ENCODE results near the gene LHPP. TPM values are rescaled to one million over a fixed set of nuclear protein-coding genes. Genes with fewer than 3 reads are reported as not detected.
A peak's percentile ranks its signal among the peaks of the same experiment; 100 is the strongest.
"Not testable (repeated sequence)": the region's sequence is repeated elsewhere in the genome, so short reads cannot be mapped to it uniquely, and the experiment has no call there.

Gene LHPP
- total RNA-seq, 2 donors from 2014 or later, result 4.4 to 6.1 TPM

DNA sequence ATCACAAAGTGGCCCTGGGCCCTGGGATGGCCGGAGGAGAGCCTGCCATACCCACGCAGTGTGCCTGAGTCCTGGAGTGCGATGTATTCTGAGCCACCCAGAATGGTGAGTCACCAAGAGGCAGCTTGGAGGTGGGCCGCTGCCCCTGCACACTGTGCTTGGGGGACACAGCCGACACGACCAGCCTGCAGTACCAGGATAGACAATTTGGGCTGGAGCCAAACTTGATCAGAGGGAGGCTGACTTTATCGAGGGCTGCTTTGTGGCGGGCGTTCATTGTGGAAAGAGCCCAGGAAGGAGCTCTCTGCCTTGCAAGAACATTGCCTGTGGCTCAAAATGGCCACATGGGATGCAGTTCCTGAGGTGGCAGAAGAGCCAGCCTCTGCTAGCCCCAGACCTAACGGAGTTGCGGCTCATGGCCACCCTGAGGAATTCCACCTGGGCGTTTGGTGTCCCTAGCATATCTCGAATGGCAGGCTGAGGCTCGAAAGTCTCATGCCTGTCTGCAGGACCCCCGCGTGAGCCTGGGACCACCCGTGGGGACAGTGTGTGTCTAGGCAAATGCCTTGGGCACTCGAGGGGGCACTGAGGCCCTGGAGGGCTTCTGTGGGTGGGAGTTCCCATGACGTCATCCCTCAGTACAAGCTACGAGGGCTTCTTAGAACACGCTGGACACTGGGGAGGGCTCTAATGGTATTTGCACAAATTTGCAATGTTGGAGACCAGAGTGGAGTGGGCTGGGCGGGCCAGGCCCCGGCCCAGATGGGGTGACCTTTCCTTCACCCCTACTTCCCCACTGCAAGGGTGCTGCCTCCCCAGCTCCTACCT, 79.7 kb downstream of the LHPP start:
- Mint-ChIP-seq H3K4me1 (ENCODE audit: low read depth in 2 of 2) (peaks cover 0 to 3% of the 10 kb centered on the region in 2 donors), H3K9me3 (no peaks in the 10 kb centered on the region), H3K4me3 (no peak overlapping the region), H3K27me3 (no peaks in the 10 kb centered on the region), H3K27ac (no peak overlapping the region), H3K36me3 (no peaks in the 10 kb centered on the region)
- DNase-seq (ENCODE audit: low spot score) (no peak), ATAC-seq (no peak)

DNA sequence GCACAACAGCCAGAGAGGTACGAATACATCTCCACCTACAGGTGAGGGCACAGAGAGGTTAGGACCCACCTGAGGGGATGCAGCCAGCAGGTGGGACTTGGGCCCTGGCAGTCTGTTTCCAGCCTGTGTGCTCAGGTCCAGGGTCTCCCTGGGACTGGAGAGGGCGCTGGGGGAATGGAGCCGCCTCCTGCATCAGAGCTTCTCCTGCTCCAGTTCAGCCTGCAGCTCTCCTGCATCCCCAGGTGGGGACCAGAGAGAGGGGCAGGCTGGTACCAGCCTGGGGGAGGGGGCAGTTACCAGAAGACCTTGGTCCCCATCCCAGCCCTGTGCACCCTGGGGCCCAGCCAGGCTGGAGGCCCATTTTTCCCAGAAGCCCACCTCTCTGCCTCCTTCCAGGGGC, 80.7 kb downstream of the LHPP start:
- ATAC-seq, result no peak
- H3K4me3 Mint-ChIP-seq, result no peak overlapping the region
- H3K36me3 Mint-ChIP-seq, result no peaks in the 10 kb centered on the region
- H3K9me3 Mint-ChIP-seq, result no peaks in the 10 kb centered on the region
- DNase-seq (ENCODE audit: low spot score), result no peak
- no peak overlapping the region for H3K27ac Mint-ChIP-seq
- H3K4me1 Mint-ChIP-seq (ENCODE audit: low read depth in 2 of 2), result peaks cover 0 to 3% of the 10 kb centered on the region in 2 donors
- H3K27me3 Mint-ChIP-seq, result no peaks in the 10 kb centered on the region

DNA sequence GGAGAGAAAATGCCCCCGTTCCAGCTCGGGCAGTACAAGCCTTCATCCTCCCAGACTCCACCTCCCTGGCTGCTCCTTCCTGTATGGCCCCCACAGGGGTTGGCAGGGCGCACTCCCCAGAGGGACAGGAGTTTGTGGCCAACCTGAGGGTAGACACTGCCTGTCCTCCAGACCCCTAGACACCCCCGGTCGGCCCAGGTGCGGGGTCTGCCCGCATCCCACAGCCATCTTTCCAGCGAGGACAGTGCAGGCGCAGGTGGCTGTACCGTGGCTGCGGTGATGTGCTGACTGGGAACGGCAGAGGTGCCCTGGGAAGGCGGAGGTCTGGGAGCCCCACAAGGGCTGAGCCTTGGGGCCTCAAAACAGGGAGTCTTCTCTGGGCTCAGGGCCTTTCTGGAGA, 81.5 kb downstream of the LHPP start:
- DNase-seq (ENCODE audit: low spot score) (no peak), ATAC-seq (no peak)
- Mint-ChIP-seq H3K9me3 (no peaks in the 10 kb centered on the region), H3K27ac (no peak overlapping the region), H3K27me3 (no peaks in the 10 kb centered on the region), H3K4me3 (no peak overlapping the region), H3K36me3 (no peaks in the 10 kb centered on the region), H3K4me1 (ENCODE audit: low read depth in 2 of 2) (peaks cover 0 to 3% of the 10 kb centered on the region in 2 donors)

DNA sequence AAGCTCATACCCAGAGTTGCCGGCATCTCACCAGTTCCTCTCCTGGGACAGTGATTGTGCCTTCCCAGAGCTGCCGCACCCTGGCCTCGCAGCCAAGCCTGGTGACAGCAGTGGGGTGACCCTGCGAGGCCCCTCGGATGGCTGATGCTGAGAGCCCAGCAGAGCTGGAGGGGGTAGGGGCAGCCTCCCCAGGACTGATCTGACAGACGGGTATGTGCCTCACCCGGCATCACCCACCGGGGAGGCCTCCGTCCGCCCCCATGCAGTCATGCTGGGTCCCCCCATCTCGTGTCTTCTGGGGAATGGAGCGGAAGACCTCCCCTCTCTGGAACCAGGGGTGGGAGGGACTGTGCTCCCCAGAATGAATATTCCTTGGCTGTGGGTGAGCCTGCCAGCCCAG, 82.3 kb downstream of the LHPP start:
- H3K4me3 Mint-ChIP-seq, result no peak overlapping the region
- H3K4me1 Mint-ChIP-seq (ENCODE audit: low read depth in 2 of 2), result peaks cover 0 to 3% of the 10 kb centered on the region in 2 donors
- ATAC-seq (no peak), DNase-seq (ENCODE audit: low spot score) (no peak)
- H3K27me3 Mint-ChIP-seq, result no peaks in the 10 kb centered on the region
- no peak overlapping the region for H3K27ac Mint-ChIP-seq
- no peaks in the 10 kb centered on the region for H3K9me3 Mint-ChIP-seq
- H3K36me3 Mint-ChIP-seq, result no peaks in the 10 kb centered on the region

DNA sequence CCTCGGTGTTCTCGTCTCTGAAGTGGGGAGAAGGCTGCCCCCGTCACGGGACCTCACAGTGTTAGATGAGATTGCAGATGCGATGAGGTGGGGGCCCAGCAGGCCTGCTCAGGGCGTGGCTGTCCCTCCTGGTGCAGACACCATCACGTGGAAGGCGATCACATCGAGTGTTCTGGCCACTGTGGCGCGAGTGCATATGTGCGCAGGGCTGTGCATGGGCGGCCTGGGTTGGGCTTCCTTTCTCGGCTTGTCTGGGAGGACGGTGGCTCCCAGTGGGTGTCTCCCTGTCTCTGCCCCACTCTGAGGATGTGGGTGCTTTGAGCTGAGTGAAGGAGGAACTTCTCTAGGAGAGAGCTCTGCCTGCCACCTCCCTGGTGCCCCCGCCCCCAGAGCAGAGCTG, 83.1 kb downstream of the LHPP start:
- no peaks in the 10 kb centered on the region for H3K36me3 Mint-ChIP-seq
- H3K27ac Mint-ChIP-seq, result no peak overlapping the region
- DNase-seq (ENCODE audit: low spot score) (no peak), ATAC-seq (no peak)
- no peaks in the 10 kb centered on the region for H3K27me3 Mint-ChIP-seq
- no peaks in the 10 kb centered on the region for H3K9me3 Mint-ChIP-seq
- H3K4me1 Mint-ChIP-seq (ENCODE audit: low read depth in 2 of 2), result peaks cover 0 to 3% of the 10 kb centered on the region in 2 donors
- no peak overlapping the region for H3K4me3 Mint-ChIP-seq

DNA sequence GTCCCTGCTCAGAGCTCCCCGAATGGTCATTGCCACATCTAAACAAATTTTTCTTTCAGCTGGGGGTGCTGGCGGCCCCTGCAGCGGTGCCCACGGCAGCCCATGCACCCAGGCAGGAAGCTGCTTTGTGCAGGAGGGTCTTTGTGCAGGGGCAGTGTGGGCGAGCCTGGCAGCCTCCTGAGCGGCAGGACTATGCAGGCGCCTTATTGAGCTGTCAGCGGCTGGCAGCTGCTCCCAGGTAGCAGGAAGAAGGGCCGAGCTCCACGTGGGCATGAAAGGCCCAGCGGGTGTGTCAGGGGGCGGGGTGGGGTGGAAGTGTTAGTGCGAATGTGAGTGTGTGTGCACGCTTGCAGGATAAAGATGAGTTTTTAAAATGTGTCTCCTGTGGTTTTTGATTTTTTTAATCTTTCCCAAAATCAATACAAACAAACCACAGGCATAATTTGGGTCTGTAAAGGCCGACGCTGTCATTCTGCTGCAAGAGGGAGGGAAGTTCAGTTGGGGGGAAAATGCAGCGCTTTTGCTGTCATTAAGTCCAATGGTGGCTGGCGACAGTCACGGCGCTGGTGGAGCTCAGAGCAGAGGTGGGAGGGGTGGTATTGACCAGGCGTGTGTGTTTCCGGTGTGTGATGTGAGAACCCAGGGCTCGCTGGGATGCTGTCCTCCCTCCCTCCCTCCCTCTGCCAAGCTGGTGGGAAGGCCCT, 83.9 kb downstream of the LHPP start:
- Mint-ChIP-seq H3K4me3 (no peak overlapping the region), H3K9me3 (no peaks in the 10 kb centered on the region), H3K27ac (no peak overlapping the region), H3K36me3 (no peaks in the 10 kb centered on the region), H3K4me1 (ENCODE audit: low read depth in 2 of 2) (peaks cover 0 to 3% of the 10 kb centered on the region in 2 donors), H3K27me3 (no peaks in the 10 kb centered on the region)
- ATAC-seq (no peak), DNase-seq (ENCODE audit: low spot score) (no peak)

DNA sequence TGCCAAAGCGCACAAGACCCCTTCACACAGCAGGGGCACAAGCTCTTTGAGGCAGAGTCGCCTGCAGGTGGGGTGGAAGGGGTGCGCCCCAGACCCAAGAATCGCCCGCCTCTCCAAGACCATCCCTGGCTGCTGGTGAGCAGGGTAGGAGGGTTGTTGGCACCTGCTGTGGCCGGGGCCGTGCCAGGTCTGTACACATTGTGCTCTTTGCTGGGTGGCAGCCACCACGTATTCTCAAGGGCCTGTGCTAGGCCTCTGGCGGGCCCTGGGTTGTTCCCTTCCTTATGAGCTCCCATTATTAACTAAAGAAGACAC, 84.4 kb downstream of the LHPP start:
- Mint-ChIP-seq H3K9me3 (no peaks in the 10 kb centered on the region), H3K4me3 (no peak overlapping the region), H3K4me1 (ENCODE audit: low read depth in 2 of 2) (peaks cover 0 to 3% of the 10 kb centered on the region in 2 donors), H3K27ac (no peak overlapping the region), H3K27me3 (no peaks in the 10 kb centered on the region), H3K36me3 (no peaks in the 10 kb centered on the region)
- DNase-seq (ENCODE audit: low spot score) (no peak), ATAC-seq (no peak)

DNA sequence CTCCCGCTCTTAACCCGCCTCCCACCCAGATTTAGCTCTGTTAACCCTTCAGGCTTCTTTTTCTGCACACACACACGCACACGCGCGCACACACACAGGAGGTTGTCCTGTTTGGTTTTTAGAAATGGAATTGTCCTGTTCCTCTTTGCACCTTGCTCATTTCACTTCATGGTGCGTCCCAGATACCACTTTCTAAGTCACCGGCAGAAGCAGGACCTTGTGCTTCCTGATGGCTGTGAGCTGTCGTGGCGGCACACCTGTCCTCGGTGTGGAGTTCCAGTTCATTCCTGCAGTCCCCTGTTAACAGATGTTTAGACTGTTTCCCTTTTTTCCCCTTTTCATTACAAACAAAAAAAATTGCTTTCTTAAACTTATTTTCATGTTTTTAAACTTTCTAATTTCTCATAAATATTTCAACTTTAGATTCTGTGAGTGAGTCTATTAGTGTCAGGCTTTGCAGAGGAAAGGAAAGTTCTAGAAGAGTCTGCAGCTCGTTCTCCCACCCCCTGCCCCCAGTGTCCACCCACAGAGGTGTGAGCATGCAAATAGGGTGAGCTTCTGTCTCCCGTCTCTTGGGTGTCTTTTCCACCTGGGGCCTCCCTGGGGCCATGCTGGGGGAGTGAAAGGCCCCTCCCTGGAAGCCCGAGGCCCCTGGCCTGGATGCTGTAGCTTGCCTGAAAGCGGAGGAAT, 85.5 kb downstream of the LHPP start:
- Mint-ChIP-seq H3K4me1 (ENCODE audit: low read depth in 2 of 2) (peaks cover 0 to 3% of the 10 kb centered on the region in 2 donors), H3K27ac (no peak overlapping the region), H3K4me3 (no peak overlapping the region), H3K36me3 (no peaks in the 10 kb centered on the region), H3K27me3 (no peaks in the 10 kb centered on the region), H3K9me3 (no peaks in the 10 kb centered on the region)
- ATAC-seq (no peak), DNase-seq (ENCODE audit: low spot score) (no peak)

DNA sequence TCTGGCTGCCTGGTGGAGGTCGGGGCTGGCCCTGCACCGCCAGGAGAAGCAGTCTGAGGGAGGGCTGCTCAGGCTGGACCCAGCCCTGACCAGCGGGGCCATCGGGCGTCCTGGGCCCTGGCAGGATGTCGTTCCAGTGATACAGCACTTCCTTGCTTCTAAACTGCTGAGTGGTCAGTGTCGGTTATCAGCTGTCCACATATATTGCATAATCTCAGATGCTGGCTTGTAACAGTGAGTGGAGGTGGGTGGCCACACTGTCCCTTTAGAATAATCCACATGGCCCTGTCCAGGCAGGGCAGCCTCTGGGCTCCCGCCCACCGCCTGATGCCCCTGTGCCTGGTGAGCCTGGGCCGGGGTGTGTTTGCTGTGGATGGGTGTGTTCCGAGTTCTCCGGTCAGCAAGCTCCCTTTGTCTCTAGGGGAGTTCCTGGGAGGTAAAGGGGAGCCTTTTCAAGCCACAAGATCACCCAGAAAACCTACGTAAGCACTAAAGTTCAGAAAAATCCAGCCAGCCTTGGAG, 86.1 kb downstream of the LHPP start:
- Mint-ChIP-seq H3K4me1 (ENCODE audit: low read depth in 2 of 2) (peaks cover 0 to 3% of the 10 kb centered on the region in 2 donors), H3K36me3 (no peaks in the 10 kb centered on the region), H3K27me3 (no peaks in the 10 kb centered on the region), H3K27ac (no peak overlapping the region), H3K4me3 (no peak overlapping the region), H3K9me3 (no peaks in the 10 kb centered on the region)
- ATAC-seq, result peak in 1 of 2 donors; percentile 41
- DNase-seq (ENCODE audit: low spot score), result no peak

DNA sequence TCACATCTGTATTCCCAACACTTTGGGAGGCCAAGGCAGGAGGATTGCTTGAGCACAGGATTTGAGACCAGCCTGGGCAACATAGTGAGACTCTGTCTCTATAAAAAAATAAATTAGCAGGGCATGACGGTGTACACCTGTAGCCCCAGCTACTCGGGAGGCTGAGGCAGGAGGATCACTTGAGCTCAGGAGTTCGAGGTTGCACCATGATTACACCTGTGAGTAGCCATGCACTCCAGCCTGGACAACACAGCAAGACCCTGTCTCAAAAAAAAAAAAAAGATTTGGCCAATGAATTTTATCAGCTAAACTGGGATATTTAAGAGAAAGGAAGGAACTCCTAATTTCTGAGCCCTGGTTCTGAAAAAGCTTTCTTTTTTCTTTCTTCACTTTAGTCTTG, 87.5 kb downstream of the LHPP start:
- ATAC-seq; H3K27ac Mint-ChIP-seq; DNase-seq (ENCODE audit: low spot score); H3K27me3 Mint-ChIP-seq; H3K36me3 Mint-ChIP-seq; H3K4me1 Mint-ChIP-seq (ENCODE audit: low read depth in 2 of 2); H3K9me3 Mint-ChIP-seq; H3K4me3 Mint-ChIP-seq: not testable (repeated sequence)

DNA sequence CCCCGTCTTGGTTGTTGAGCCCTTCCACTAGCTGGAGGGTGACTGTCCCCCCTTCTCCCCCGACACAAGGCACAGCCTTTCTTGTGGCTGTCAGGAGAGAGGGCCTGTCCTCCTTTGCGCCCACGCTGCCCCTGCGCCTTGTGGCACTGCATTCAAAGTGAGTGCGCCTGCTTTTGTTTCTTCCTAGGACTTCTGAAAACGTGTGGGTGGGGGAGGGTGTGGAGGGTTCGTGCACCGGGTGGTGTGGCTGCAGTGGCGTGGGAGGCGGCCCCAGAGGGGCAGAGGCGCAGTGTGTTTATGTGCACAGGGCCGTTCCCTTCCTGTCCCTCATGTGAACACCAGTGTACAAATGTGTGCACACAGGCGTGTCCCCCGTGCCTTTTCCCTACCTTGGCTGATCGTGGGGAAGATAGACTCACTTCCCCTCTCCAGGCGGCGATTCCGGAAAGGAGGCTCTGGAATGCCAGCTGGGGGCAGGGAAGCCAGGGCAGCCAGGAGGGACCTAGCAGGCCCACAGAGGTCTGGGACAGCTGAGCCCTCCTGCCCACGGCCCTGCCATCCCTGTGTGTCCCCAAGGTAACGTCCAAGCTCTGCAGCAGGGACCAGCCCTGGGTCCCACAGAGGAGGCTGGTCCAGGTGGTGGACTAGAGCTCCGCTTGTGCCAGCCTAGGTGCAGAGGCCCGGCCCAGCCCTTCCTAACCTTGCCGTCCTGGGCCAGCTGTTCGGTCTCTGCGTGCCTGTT, 88.8 kb downstream of the LHPP start:
- Mint-ChIP-seq H3K4me1 (ENCODE audit: low read depth in 2 of 2) (peaks cover 0 to 3% of the 10 kb centered on the region in 2 donors), H3K9me3 (no peaks in the 10 kb centered on the region), H3K27me3 (no peaks in the 10 kb centered on the region), H3K36me3 (no peaks in the 10 kb centered on the region), H3K27ac (no peak overlapping the region), H3K4me3 (no peak overlapping the region)
- ATAC-seq (peak in 1 of 2 donors; percentile 3), DNase-seq (ENCODE audit: low spot score) (no peak)

DNA sequence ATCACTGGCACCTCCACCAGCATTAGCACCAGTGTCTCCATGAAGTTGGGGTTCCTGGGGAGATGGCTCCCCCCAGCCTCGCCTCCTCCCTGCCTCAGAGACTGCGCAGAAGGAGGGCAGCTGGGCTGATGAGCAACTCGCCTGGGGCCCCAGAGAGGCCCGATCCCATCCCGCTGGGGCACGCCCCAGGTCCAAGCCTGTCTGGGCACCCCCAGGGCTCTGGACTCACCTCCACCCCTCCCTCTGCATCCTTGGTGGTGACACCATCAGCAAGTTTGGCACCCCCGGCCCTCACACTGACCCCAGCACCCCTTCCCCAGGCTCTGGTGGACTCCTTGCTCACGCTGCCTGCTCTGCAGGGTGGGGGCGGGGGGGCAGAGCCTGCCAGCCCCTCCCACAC, 89.5 kb downstream of the LHPP start:
- no peaks in the 10 kb centered on the region for H3K9me3 Mint-ChIP-seq
- no peak overlapping the region for H3K4me3 Mint-ChIP-seq
- H3K4me1 Mint-ChIP-seq (ENCODE audit: low read depth in 2 of 2), result no peaks in the 10 kb centered on the region
- H3K27ac Mint-ChIP-seq, result no peak overlapping the region
- ATAC-seq, result no peak
- DNase-seq (ENCODE audit: low spot score), result no peak
- H3K27me3 Mint-ChIP-seq, result no peaks in the 10 kb centered on the region
- no peaks in the 10 kb centered on the region for H3K36me3 Mint-ChIP-seq

DNA sequence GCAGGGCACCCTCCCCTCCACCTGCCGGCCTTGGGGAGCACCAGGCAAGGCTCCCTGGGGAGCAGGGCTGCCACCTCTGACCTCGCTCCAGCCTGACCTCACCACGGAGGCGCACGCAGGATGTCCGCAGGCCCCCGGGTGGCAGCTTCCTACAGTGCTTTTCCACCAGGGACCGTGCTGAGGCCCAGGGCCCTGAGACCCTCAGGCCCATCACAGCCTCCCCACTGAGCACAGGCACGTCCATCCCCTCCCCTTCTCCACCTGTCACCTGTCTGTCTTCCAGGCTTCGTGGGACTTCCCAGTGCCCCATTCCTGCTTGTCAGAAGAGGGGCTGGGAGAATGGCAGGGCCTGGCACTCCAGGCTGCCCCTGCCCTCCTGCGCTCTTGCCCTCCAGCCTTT, 90.1 kb downstream of the LHPP start:
- no peak overlapping the region for H3K27ac Mint-ChIP-seq
- H3K4me1 Mint-ChIP-seq (ENCODE audit: low read depth in 2 of 2), result no peaks in the 10 kb centered on the region
- no peaks in the 10 kb centered on the region for H3K9me3 Mint-ChIP-seq
- no peak overlapping the region for H3K4me3 Mint-ChIP-seq
- DNase-seq (ENCODE audit: low spot score) (no peak), ATAC-seq (no peak)
- H3K36me3 Mint-ChIP-seq, result no peaks in the 10 kb centered on the region
- no peaks in the 10 kb centered on the region for H3K27me3 Mint-ChIP-seq
